ENCODE data around the gene MLX. TPM values are rescaled to one million over a fixed set of nuclear protein-coding genes. Genes with fewer than 3 reads are reported as not detected.

MLX gene
- total RNA-seq, 4 donors from 2014 or later = 24.4 to 33.9 (median 26.0) TPM

DNA sequence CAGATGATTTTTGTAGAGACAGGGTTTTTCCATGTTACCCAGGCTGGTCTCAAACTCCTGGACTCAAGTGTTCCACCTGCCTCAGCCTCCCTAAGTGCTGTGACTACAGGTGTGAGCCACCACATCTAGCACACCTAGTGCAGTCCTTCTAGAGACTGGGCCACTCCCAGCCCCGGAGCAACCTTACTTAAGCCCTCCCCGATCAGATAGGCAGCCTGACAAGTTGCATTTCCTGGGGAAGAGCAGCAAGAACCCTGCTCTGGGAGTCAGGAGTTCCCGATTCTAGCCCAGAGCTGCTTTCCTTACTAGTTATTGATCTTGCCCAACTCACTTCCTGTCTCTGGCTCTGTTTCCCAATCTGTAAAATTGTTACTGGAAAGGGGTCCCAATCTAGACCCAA, 37.8 kb upstream of the MLX start:
- H3K27ac ChIP-seq = no peak overlapping the region
- no peaks in the 10 kb centered on the region for H3K36me3 ChIP-seq
- H3K9me3 ChIP-seq = no peaks in the 10 kb centered on the region
- H3K4me3 ChIP-seq = no peak overlapping the region
- peaks cover 0 to 67% (median 23%) of the 10 kb centered on the region in 3 donors for H3K4me1 ChIP-seq
- TF ChIP-seq POLR2A (IDR thresholded peaks at IDR 0.05) (no peak), CTCF (IDR thresholded peaks at IDR 0.05) (no peak)
- ATAC-seq = no peak
- WGBS, 2 donors (ENCODE audit: low coverage in 1 of 2) = 50% methylated on average over 2 of the region's 3 CpGs; no CpG with 5 or more reads in 1 of the 2 donors
- no peaks in the 10 kb centered on the region for H3K27me3 ChIP-seq

- peak overlapping the region in 3 of 4 donors; percentile 87 to 93 (median 88) for H3K27ac ChIP-seq
- no peak for ATAC-seq
- 100% methylated on average over 1 of the region's 2 CpGs; no CpG with 5 or more reads in 1 of the 2 donors for WGBS, 2 donors (ENCODE audit: low coverage in 1 of 2)
- H3K9me3 ChIP-seq = no peaks in the 10 kb centered on the region
- H3K4me1 ChIP-seq = peaks cover 0 to 65% (median 17%) of the 10 kb centered on the region in 3 donors
- H3K4me3 ChIP-seq = no peak overlapping the region
- no peaks in the 10 kb centered on the region for H3K36me3 ChIP-seq
- no peaks in the 10 kb centered on the region for H3K27me3 ChIP-seq
- TF ChIP-seq CTCF (IDR thresholded peaks at IDR 0.05) (no peak), EP300 (IDR thresholded peaks at IDR 0.05) (no peak), POLR2AphosphoS5 (IDR thresholded peaks at IDR 0.05) (no peak), POLR2A (IDR thresholded peaks at IDR 0.05) (no peak)
Observed at GRCh38 chr17:42530952-42531454, 35.9 kb upstream of the MLX start.

DNA sequence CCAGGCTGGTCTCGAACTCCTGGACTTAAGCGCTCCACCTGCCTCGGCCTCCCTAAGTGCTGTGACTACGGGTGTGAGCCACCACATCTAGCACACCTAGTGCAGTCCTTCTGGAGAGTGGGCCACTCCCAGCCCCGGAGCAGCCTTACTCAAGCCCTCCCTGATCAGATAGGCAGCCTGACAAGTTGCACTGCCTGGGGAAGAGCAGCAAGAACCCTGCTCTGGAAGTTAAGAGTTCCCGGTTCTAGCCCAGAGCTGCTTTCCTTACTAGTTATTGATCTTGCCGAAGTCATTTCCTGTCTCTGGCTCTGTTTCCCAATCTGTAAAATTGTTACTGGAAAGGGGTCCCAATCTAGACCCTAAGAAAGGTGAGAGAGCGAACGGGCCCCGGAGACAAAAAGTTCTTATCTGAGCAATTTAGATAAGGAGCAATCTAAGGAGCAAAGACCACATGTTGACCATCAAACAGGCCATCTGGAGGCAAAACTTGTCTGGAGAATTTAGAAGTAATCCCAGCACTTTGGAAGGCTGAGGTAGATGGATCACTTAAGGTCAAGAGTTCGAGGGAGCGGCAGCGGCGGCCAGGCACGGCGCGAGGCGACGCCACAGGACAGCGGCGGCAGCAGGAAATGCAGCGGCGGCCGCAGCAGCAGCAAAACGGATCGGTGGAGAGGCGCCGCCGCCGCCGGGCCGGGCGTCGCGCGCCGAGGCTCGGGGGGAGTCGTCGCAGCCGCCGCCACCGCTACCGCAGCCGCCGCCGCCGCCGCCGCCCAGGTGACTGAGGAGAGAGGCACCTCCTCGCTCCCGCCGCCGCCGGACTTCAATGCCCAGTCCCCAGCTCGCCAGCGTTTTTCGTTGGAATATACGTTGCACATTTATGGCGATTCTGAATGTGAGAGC, 35.2 kb upstream of the MLX start:
- Histone ChIP-seq H3K27ac (peak overlapping the region; percentile 54 to 93 (median 88)), H3K4me1 (peaks cover 0 to 60% (median 13%) of the 10 kb centered on the region in 3 donors), H3K9me3 (no peaks in the 10 kb centered on the region), H3K36me3 (no peaks in the 10 kb centered on the region), H3K27me3 (no peaks in the 10 kb centered on the region), H3K4me3 (peak overlapping the region; percentile 39 to 62)
- ATAC-seq = peak; percentile 38
- WGBS, 2 donors (ENCODE audit: low coverage in 1 of 2) = 7% methylated on average over 15 of the region's 60 CpGs; no CpG with 5 or more reads in 1 of the 2 donors
- peak in 3 of 4 experiments; percentile 64 to 84 (median 79) for TF ChIP-seq CTCF (IDR thresholded peaks at IDR 0.05)
- TF ChIP-seq POLR2AphosphoS5 (IDR thresholded peaks at IDR 0.05) = peak; percentile 55
- no peak for TF ChIP-seq EP300 (IDR thresholded peaks at IDR 0.05)
- TF ChIP-seq POLR2A (IDR thresholded peaks at IDR 0.05) = peak; percentile 35 to 49

DNA sequence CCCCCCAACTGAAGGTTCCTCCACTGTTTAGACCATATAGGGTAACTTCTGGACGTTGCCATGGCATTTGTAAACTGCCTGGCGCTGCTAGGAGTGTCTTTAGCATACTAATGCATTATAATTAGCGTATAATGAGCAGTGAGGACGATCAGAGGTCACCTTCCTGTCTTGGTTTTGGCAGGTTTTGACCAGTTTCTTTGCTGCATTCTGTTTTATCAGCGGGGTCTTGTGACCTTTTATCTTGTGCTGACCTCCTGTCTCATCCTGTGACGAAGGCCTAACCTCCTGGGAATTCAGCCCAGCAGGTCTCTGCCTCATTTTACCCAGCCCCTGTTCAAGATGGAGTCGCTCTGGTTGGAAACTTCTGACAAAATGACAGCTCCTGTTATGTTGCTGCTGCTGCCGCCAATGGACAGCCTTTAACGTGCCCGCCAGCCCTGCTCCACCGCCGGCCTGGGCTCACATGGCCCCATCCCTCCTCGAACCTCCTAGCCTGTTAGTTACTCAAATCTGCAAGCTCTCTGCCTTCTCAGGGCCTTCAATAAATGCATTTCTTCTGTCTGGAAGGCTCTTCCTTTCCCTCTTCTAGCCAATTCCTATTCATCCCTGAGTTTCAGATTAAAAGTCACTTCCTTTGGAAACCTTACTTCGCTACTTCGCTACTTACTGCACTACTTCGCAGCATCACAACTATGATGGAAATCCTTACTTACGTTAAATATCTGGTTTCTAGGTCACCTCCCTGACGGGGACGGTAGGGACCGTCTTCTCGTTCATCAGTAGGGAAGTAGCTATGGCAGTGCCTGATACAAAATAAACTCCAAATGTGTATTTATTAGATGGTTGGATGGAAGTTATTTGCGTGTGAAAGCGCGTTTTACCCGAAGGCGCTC, 31.5 kb upstream of the MLX start:
- ATAC-seq = no peak
- WGBS, 2 donors (ENCODE audit: low coverage in 1 of 2) = 33 to 48% methylated on average over 17 to 20 of the region's 26 CpGs
- Histone ChIP-seq H3K36me3 (peaks cover 0 to 24% of the 10 kb centered on the region in 2 donors), H3K27ac (peak overlapping the region; percentile 82 to 99 (median 95)), H3K4me3 (peak overlapping the region; percentile 29 to 83), H3K4me1 (peaks cover 0 to 55% (median 13%) of the 10 kb centered on the region in 3 donors), H3K9me3 (no peaks in the 10 kb centered on the region), H3K27me3 (no peaks in the 10 kb centered on the region)
- no peak for TF ChIP-seq POLR2A (IDR thresholded peaks at IDR 0.05)
- TF ChIP-seq CTCF (IDR thresholded peaks at IDR 0.05) = no peak
- no peak for TF ChIP-seq POLR2AphosphoS5 (IDR thresholded peaks at IDR 0.05)
- TF ChIP-seq EP300 (IDR thresholded peaks at IDR 0.05) = no peak
